MM.1S (cell line): Measurements from ENCODE around the gene PDCD2L.
A peak's percentile ranks its signal among the peaks of the same experiment; 100 is the strongest.

Experiments used
- DNase-seq: peaks from one replicate; pipeline ENCODE4 v3.0.0-alpha.2; 2015
- H2AFZ ChIP-seq: fragments of 300-600 bp; sonication (generic); 2 replicates; pipeline ENCODE4 v1.6.0; 2016; ENCODE audit warnings: antibody characterized with exemption, low read length
- H3F3A ChIP-seq: fragments of 300-600 bp; sonication (generic); 2 replicates; pipeline ENCODE4 v1.6.1; 2016; ENCODE audit warnings: mild to moderate bottlenecking, antibody characterized with exemption, low read length, moderate library complexity, mixed read lengths; ENCODE audit not compliant: insufficient read depth
- H3K27ac ChIP-seq: fragments of 300-600 bp; sonication (generic); 2 replicates; pipeline ENCODE4 v1.5.1; 2016; ENCODE audit warnings: mild to moderate bottlenecking, low read length
- H3K27me3 ChIP-seq: fragments of 300-600 bp; sonication (generic); replicated peaks from 2 replicates; pipeline ENCODE4 v1.6.0; 2016; ENCODE audit warnings: low read length; ENCODE audit not compliant: insufficient read depth
- H3K36me3 ChIP-seq: fragments of 300-600 bp; sonication (generic); replicated peaks from 2 replicates; pipeline ENCODE4 v1.6.1; 2016; ENCODE audit warnings: mild to moderate bottlenecking, low read length, mixed read lengths; ENCODE audit not compliant: insufficient read depth
- H3K4me1 ChIP-seq: fragments of 300-600 bp; sonication (generic); 2 replicates; pipeline ENCODE4 v1.6.1; 2016; ENCODE audit warnings: low read length, mixed read lengths
- H3K4me2 ChIP-seq: fragments of 300-600 bp; sonication (generic); 2 replicates; pipeline ENCODE4 v1.6.0; 2016; ENCODE audit warnings: low read depth, low read length
- H3K4me3 ChIP-seq: fragments of 300-600 bp; sonication (generic); 2 replicates; pipeline ENCODE4 v1.5.1; 2016; ENCODE audit warnings: low read length, mixed read lengths
- H3K79me2 ChIP-seq: fragments of 300-600 bp; sonication (generic); 2 replicates; pipeline ENCODE4 v1.6.1; 2016; ENCODE audit warnings: mixed run types, low read length, mixed read lengths
- H3K9ac ChIP-seq: fragments of 300-600 bp; sonication (generic); 2 replicates; pipeline ENCODE4 v1.6.1; 2016; ENCODE audit warnings: low read length, mixed read lengths
- H3K9me2 ChIP-seq: fragments of 300-600 bp; sonication (generic); replicated peaks from 2 replicates; pipeline ENCODE4 v1.6.1; 2016; ENCODE audit warnings: mild to moderate bottlenecking, low read length, mixed read lengths; ENCODE audit not compliant: insufficient read depth
- H3K9me3 ChIP-seq: fragments of 300-600 bp; sonication (generic); replicated peaks from 2 replicates; pipeline ENCODE4 v1.6.1; 2016; ENCODE audit warnings: mild to moderate bottlenecking, low read length, mixed read lengths; ENCODE audit not compliant: insufficient read depth
- H4K20me1 ChIP-seq: fragments of 300-600 bp; sonication (generic); 2 replicates; pipeline ENCODE4 v1.6.1; 2016; ENCODE audit warnings: mild to moderate bottlenecking, low read length, moderate library complexity, mixed read lengths; ENCODE audit not compliant: insufficient read depth
- CTCF ChIP-seq: fragments of 300-600 bp; sonication (generic); IDR thresholded peaks from 2 replicates; pipeline ENCODE4 v1.5.1; 2016; ENCODE audit warnings: antibody characterized with exemption, low read length, mixed read lengths
- EZH2 ChIP-seq: fragments of 300-600 bp; sonication (generic); optimal IDR thresholded peaks from 2 replicates; pipeline ENCODE3; 2017; ENCODE audit warnings: low read depth, mild to moderate bottlenecking, antibody characterized with exemption, low read length, mixed read lengths
- EZH2phosphoT487 ChIP-seq: fragments of 300-600 bp; sonication (generic); IDR thresholded peaks from 2 replicates; pipeline ENCODE4 v1.6.1; 2018; ENCODE audit warnings: antibody characterized with exemption, low read length

The PDCD2L gene

GRCh38 chr19:34405892-34406660, 1.9 kb downstream of the PDCD2L start:
- Histone ChIP-seq H3K9me2 (no peaks in the 10 kb centered on the region), H4K20me1 (no peaks in the 10 kb centered on the region), H3K4me2 (no peak overlapping the region), H3K4me3 (no peak overlapping the region), H2AFZ (no peak overlapping the region), H3K4me1 (peaks cover 17% of the 10 kb centered on the region), H3K27ac (no peak overlapping the region), H3K9me3 (no peaks in the 10 kb centered on the region), H3K79me2 (peaks cover 52% of the 10 kb centered on the region), H3K36me3 (no peaks in the 10 kb centered on the region), H3K9ac (no peak overlapping the region), H3K27me3 (no peaks in the 10 kb centered on the region), H3F3A (peaks cover 40% of the 10 kb centered on the region)
- TF ChIP-seq EZH2 (no peak), CTCF (no peak), EZH2phosphoT487 (no peak)
- DNase-seq = no peak

GRCh38 chr19:34408411-34408810, 4.2 kb downstream of the PDCD2L start:
- H3K4me3 ChIP-seq = no peak overlapping the region
- no peaks in the 10 kb centered on the region for H3K36me3 ChIP-seq
- H3F3A ChIP-seq = peaks cover 29% of the 10 kb centered on the region
- no peak overlapping the region; the same call in 1 of the 2 replicates for H3K27ac ChIP-seq
- H3K27me3 ChIP-seq = no peaks in the 10 kb centered on the region
- no peak for DNase-seq
- no peaks in the 10 kb centered on the region for H3K9me2 ChIP-seq
- no peak overlapping the region for H3K9ac ChIP-seq
- no peaks in the 10 kb centered on the region for H4K20me1 ChIP-seq
- H3K79me2 ChIP-seq = peaks cover 58% of the 10 kb centered on the region
- no peaks in the 10 kb centered on the region for H3K9me3 ChIP-seq
- H3K4me1 ChIP-seq = peaks cover 17% of the 10 kb centered on the region
- peak overlapping the region; percentile 48; the same call in 1 of the 2 replicates for H3K4me2 ChIP-seq
- TF ChIP-seq CTCF = no peak
- H2AFZ ChIP-seq = no peak overlapping the region

GRCh38 chr19:34409189-34410164, 5.3 kb downstream of the PDCD2L start:
- no peak overlapping the region; the same call in 1 of the 2 replicates for H3K9ac ChIP-seq
- no peaks in the 10 kb centered on the region for H3K9me2 ChIP-seq
- no peak overlapping the region for H2AFZ ChIP-seq
- H3K4me1 ChIP-seq = peaks cover 17% of the 10 kb centered on the region
- H3K27me3 ChIP-seq = no peaks in the 10 kb centered on the region
- DNase-seq = no peak
- H3K4me3 ChIP-seq = 0 out of 2 replicates have a peak overlapping the region, but pooled peaks have one; percentile 15
- peak overlapping the region; percentile 48; the same call in 1 of the 2 replicates for H3K4me2 ChIP-seq
- H4K20me1 ChIP-seq = no peaks in the 10 kb centered on the region
- peak overlapping the region; percentile 62; the same call in 1 of the 2 replicates for H3K27ac ChIP-seq
- H3K79me2 ChIP-seq = peaks cover 55% of the 10 kb centered on the region
- TF ChIP-seq EZH2phosphoT487 (no peak), EZH2 (no peak), CTCF (no peak)
- peaks cover 24% of the 10 kb centered on the region for H3F3A ChIP-seq
- no peaks in the 10 kb centered on the region; the same call in 1 of the 2 replicates for H3K36me3 ChIP-seq
- no peaks in the 10 kb centered on the region for H3K9me3 ChIP-seq
